OCI-LY7 (cell line): Measurements from ENCODE around the gene SLC16A12. TPM values are rescaled to one million over a fixed set of nuclear protein-coding genes. Genes with fewer than 3 reads are reported as not detected.

ENCODE experiments used
- BruUV-seq: library from RNA; stranded (reverse); fragments of 400-500 nt; replicated peaks from 2 replicates; lab custom pipeline; 2021; lab: Mats Ljungman, UMichigan
- CTCF ChIA-PET: fragments of 300-600 bp; sonication (Branson Sonifier 250); formaldehyde crosslinking; loops from one replicate; lab custom pipeline; 2022; ENCODE audit warnings: antibody characterized with exemption; ENCODE audit not compliant: unreplicated experiment; lab: Charles Lee
- POLR2A ChIA-PET: fragments of 300-600 bp; sonication (Branson Sonifier 250); formaldehyde crosslinking; loops from one replicate; lab custom pipeline; 2022; ENCODE audit warnings: antibody characterized with exemption; lab: Charles Lee
- DNase-seq: peaks from one replicate; pipeline ENCODE4 v3.0.0-alpha.2; 2015; ENCODE audit warnings: low spot score
- H2AFZ ChIP-seq: fragments of 200-600 bp; sonication (generic), shearing (Covaris generic); 2 replicates; pipeline ENCODE4 v1.6.1; 2014; ENCODE audit warnings: mild to moderate bottlenecking, antibody characterized with exemption, low read length, moderate library complexity
- H3K27ac ChIP-seq: fragments of 200-600 bp; sonication (generic); 2 replicates; pipeline ENCODE4 v1.5.1; 2014; ENCODE audit warnings: mixed run types, low read depth, mild to moderate bottlenecking, moderate library complexity, low read length, inconsistent platforms; ENCODE audit not compliant: poor library complexity, severe bottlenecking
- H3K36me3 ChIP-seq: fragments of 200-600 bp; sonication (generic); 2 replicates; pipeline ENCODE4 v1.6.1; 2014; ENCODE audit warnings: mild to moderate bottlenecking, antibody characterized with exemption, low read length, moderate library complexity, mixed read lengths; ENCODE audit not compliant: insufficient read depth
- H3K4me1 ChIP-seq: fragments of 200-600 bp; sonication (generic); 2 replicates; pipeline ENCODE4 v1.5.1; 2014; ENCODE audit warnings: mild to moderate bottlenecking, low read length; ENCODE audit not compliant: insufficient read depth, poor library complexity, severe bottlenecking
- H3K4me2 ChIP-seq: fragments of 200-600 bp; sonication (generic); 2 replicates; pipeline ENCODE4 v1.6.1; 2014; ENCODE audit warnings: mild to moderate bottlenecking, low read length
- H3K4me3 ChIP-seq: fragments of 200-600 bp; sonication (generic); 2 replicates; pipeline ENCODE4 v1.5.1; 2014; ENCODE audit warnings: mild to moderate bottlenecking, low read depth, low read length; ENCODE audit not compliant: poor library complexity, severe bottlenecking
- H3K79me2 ChIP-seq: fragments of 200-600 bp; sonication (generic); 2 replicates; pipeline ENCODE4 v1.6.1; 2016; ENCODE audit warnings: low read depth, mild to moderate bottlenecking, low read length, moderate library complexity, mixed read lengths; ENCODE audit not compliant: insufficient read depth
- H3K9me2 ChIP-seq: fragments of 200-600 bp; sonication (generic); 2 replicates; pipeline ENCODE4 v1.6.1; 2016; ENCODE audit warnings: mild to moderate bottlenecking, low read length, mixed read lengths; ENCODE audit not compliant: insufficient read depth
- H3K9me3 ChIP-seq: fragments of 200-600 bp; sonication (generic); 2 replicates; pipeline ENCODE4 v1.6.1; 2014; ENCODE audit warnings: mild to moderate bottlenecking, mixed run types, low read length, mixed read lengths
- H4K20me1 ChIP-seq: fragments of 200-600 bp; sonication (generic); 2 replicates; pipeline ENCODE4 v1.6.1; 2014; ENCODE audit warnings: mild to moderate bottlenecking, antibody characterized with exemption, low read length, moderate library complexity, mixed read lengths; ENCODE audit not compliant: insufficient read depth
- EZH2phosphoT487 ChIP-seq: fragments of 200-600 bp; sonication (generic); IDR thresholded peaks from 2 replicates; pipeline ENCODE4 v1.6.1; 2018; ENCODE audit warnings: low read depth, borderline replicate concordance, mild to moderate bottlenecking, mixed run types, antibody characterized with exemption, low read length, moderate library complexity, mixed read lengths
- intact Hi-C: fragments of 100-400 bp; cut with micrococcal nuclease; formaldehyde crosslinking; loops from one replicate; pipeline ENCODE4 v1.10.0; 2022; ENCODE audit not compliant: unreplicated experiment
- total RNA-seq, 2 experiments: library from RNA; depleted of rRNA in 1 of 2; stranded (reverse); fragments of >200 nt in 1 of 2; shearing (Covaris generic) in 1 of 2; gene quantifications; 2 replicates each; pipeline ENCODE4 v1.2.3, GENCODE V29; 2014 to 2022
- TF ChIP-seq, protein P1 (sequence below): fragments of 200-600 bp; sonication (generic); conservative IDR thresholded peaks from 2 replicates; pipeline ENCODE4 v1.5.1; 2014; ENCODE audit warnings: mild to moderate bottlenecking, antibody characterized with exemption, low read length, moderate library complexity, mixed read lengths

Gene SLC16A12
- total RNA-seq, 2 experiments from 2014 or later, result not detected

DNA sequence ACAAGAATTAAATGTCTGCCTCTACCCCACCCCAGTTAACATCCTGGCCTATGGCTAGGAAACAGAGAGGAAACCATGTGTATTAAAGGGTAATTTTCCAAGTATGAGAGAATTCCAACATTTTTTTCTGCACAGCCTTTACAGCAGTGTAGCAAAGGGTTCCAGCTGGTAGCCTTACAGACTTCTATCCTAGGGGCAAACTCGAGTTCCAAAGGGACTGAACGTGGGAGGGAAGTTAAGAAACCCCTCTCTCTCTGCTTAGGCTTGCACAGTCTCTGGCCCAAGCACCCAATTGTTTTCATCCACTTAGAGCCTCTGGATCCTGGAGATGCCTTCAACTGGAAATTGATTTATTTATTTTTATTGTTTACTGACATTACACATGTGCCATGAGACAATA lies 60.3 kb downstream of the SLC16A12 start:
- no peaks in the 10 kb centered on the region for H3K4me1 ChIP-seq
- no peak for DNase-seq
- no peak overlapping the region for H2AFZ ChIP-seq
- ChIA-PET POLR2A (no interaction called here), CTCF (no interaction called here)
- H3K4me2 ChIP-seq, result no peak overlapping the region
- no peak overlapping the region for H3K4me3 ChIP-seq
- no TSS peak for BruUV-seq
- TF ChIP-seq EZH2phosphoT487, result no peak
- TF ChIP-seq, protein P1, sequence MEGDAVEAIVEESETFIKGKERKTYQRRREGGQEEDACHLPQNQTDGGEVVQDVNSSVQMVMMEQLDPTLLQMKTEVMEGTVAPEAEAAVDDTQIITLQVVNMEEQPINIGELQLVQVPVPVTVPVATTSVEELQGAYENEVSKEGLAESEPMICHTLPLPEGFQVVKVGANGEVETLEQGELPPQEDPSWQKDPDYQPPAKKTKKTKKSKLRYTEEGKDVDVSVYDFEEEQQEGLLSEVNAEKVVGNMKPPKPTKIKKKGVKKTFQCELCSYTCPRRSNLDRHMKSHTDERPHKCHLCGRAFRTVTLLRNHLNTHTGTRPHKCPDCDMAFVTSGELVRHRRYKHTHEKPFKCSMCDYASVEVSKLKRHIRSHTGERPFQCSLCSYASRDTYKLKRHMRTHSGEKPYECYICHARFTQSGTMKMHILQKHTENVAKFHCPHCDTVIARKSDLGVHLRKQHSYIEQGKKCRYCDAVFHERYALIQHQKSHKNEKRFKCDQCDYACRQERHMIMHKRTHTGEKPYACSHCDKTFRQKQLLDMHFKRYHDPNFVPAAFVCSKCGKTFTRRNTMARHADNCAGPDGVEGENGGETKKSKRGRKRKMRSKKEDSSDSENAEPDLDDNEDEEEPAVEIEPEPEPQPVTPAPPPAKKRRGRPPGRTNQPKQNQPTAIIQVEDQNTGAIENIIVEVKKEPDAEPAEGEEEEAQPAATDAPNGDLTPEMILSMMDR, result no peak
- no peak overlapping the region for H3K27ac ChIP-seq
- H3K9me3 ChIP-seq, result no peaks in the 10 kb centered on the region
- intact Hi-C loops, result no loop called here
- H3K9me2 ChIP-seq, result no peaks in the 10 kb centered on the region
- no peaks in the 10 kb centered on the region for H4K20me1 ChIP-seq
- no peaks in the 10 kb centered on the region for H3K36me3 ChIP-seq
- no peaks in the 10 kb centered on the region for H3K79me2 ChIP-seq

DNA sequence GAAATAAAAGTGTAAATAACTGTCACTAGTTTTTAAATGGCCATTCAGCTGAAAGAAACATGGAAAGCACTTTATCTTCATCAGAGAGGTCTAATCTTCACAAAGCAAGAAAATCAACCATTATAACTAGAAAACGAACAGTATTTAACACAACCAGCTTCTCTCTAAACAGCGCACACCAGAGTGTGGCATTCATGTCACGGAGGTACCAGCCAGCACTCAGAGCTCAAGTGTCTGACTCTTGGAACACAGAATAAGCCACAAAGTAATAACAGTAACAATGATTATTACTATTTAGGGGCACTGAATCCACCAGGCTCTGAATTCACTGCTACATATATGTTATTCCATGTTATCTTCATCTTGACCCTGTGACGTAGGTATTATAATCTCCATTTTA lies 60.9 kb downstream of the SLC16A12 start:
- POLR2A ChIA-PET, result no interaction called here
- intact Hi-C loops, result no loop called here
- Histone ChIP-seq H3K4me1 (no peaks in the 10 kb centered on the region), H3K4me2 (no peak overlapping the region), H3K36me3 (no peaks in the 10 kb centered on the region), H3K4me3 (no peak overlapping the region), H3K79me2 (no peaks in the 10 kb centered on the region), H3K9me3 (no peaks in the 10 kb centered on the region), H2AFZ (no peak overlapping the region), H3K9me2 (no peaks in the 10 kb centered on the region), H3K27ac (no peak overlapping the region), H4K20me1 (no peaks in the 10 kb centered on the region)
- CTCF ChIA-PET, result no interaction called here
- no peak for DNase-seq
- no peak for TF ChIP-seq EZH2phosphoT487
- TF ChIP-seq, protein P1, result no peak
- BruUV-seq, result no TSS peak

DNA sequence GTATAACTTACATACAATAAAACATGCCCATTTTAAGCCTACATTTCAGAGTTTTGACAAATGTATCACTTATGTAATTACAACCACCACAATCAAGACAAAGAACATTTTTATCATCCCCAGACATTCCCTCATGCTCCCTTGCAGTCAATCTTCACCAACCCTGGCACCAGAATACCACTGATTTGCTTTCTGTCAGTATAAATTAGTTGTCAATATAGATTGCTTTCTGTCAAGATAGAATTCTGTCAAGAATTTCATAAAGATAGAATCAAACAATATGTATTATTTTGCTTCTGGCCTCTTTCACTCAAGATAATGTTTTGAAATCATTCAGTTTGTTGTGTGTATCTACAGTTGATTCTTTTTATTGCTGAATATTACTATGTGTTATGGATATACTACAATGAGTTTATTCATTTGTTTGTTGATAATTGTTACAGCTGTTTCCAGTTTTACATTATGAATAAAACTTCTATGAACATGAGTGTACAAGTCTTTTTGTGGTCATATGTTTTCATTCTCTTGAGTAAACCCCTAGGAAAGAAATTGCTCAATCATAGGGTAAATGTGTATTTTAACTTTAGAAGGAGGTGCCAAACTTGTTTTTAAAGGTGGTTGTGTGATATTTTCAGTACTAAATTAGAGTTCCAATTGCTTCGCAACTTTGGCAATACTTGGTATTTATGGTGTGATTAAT lies 64.1 kb downstream of the SLC16A12 start:
- Histone ChIP-seq H3K79me2 (no peaks in the 10 kb centered on the region), H3K4me1 (no peaks in the 10 kb centered on the region), H3K9me2 (no peaks in the 10 kb centered on the region), H3K4me2 (no peak overlapping the region), H4K20me1 (no peaks in the 10 kb centered on the region), H3K4me3 (no peak overlapping the region), H3K9me3 (no peaks in the 10 kb centered on the region), H3K36me3 (no peaks in the 10 kb centered on the region), H3K27ac (no peak overlapping the region), H2AFZ (no peak overlapping the region)
- DNase-seq, result no peak
- CTCF ChIA-PET, result no interaction called here
- POLR2A ChIA-PET, result no interaction called here
- intact Hi-C loops, result no loop called here
- TF ChIP-seq, protein P1, result no peak
- BruUV-seq, result no TSS peak
